Erythroblast (primary cell): ENCODE data around the gene CCR3.

Experiments
- GATA1 ChIP-seq: IDR thresholded peaks from 2 replicates; pipeline ENCODE4 v1.6.1; 2011; ENCODE audit warnings: low read depth, mild to moderate bottlenecking, control low read depth, low read length, moderate library complexity
- POLR2A ChIP-seq: IDR thresholded peaks from 2 replicates; pipeline ENCODE4 v1.6.1; 2011; ENCODE audit warnings: mild to moderate bottlenecking, low read length

GRCh38 chr3:46293991-46294833 lies 52.0 kb downstream of the CCR3 start:
- no peak for TF ChIP-seq POLR2A
- TF ChIP-seq GATA1 = no peak
